Fibroblast of gingiva (primary cell): Measurements from ENCODE around the gene CETP.
"Not testable (repeated sequence)": the region's sequence is repeated elsewhere in the genome, so short reads cannot be mapped to it uniquely, and the experiment has no call there.

Experiments
- DNase-seq: peaks from one replicate; pipeline ENCODE4 v3.0.0-alpha.2; 2011; ENCODE audit warnings: low read depth

The CETP gene

GRCh38 chr16:56998861-56999260 lies 37.1 kb downstream of the CETP start:
- DNase-seq = no peak

- DNase-seq = peak; percentile 15
These were observed 37.9 kb downstream of the CETP start for GRCh38 chr16:56999409-57000270.

DNA sequence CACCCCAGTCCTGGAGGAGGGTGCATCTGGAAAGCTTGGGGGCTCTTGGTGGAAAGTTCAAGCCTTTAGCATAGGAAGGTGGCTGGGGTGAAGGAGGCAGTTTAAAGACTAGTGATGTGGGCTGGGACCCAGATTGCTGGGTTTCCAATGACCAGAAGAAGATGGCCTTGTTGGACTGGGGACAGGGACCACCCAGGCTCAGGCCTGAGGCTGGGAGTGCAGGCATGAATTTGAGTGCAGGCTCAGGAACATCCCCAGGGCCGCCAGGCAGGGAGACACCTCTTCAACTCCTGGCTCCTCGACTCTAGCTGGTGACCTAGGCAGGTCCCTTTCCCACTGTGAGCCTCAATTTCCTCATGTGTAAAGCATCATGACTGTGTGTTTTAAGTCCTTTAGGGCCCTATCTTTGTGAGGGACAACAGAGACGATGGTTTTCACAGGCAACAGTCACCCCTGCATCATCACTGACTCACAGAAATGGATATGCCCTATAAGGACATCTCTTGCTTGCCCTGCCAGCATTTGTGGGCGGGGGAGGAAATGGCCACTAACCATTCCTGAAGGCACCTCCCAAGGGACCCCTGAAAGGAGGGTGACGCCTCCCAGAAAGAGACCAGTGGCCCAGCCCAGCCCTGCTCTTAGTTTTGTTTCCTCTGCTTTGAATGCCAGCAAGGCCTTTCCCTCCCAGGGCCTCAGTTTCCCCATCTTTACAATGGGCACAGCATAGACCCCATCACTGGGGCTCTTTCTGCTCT lies 38.7 kb downstream of the CETP start:
- peak; percentile 90 for DNase-seq

DNA sequence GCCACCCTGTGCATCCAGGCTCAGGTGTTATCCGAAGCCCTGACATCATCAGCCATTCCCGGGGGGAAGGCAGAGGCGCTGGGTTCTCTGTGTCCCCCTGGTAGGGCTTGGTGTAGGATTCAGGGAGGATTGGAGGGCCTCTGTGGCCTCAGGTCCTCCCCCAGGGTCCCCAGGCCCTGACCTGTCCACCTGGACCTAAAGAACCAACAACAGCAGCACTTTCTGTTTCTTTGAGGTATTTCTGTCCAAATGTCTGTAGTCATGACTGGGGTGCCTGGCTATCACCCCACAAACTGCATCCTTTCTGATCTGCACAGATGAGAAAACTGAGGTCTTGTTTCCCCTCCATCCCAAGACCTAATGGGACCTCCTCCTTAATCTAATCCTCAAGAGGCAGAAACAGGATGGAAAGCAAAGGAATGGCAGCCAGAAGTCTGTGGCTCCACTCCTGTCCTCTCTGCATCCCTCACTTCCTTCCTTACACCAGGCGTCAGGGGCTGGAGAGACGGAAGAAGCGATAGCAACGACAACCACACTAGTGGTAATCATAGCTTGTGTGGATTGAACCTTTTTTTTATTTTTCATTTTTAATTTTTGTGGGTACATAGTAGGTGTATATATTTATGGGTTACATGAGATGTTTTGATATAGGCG lies 39.4 kb downstream of the CETP start:
- DNase-seq = no peak

GRCh38 chr16:57003439-57004386 lies 42.0 kb downstream of the CETP start:
- no peak for DNase-seq

GRCh38 chr16:57004387-57005250 lies 42.9 kb downstream of the CETP start:
- no peak for DNase-seq

DNA sequence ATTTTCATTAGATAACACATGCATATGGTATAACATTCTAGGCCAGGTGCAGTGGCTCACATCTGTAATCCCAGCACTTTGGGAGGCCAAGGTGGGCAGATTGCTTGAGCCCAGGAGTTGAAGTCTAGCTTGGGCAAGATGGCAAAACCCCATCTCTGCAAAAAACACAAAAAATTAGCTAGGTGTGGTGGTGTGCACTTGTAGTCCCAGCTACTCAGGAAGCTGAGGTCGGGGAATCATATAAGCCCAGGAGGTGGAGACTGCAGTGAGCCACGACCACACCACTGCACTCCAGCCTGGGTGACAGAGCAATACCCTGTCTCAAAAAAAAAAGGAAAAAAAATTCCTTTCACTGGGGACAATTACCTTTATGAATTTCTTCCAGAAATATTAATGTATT lies 43.8 kb downstream of the CETP start:
- not testable (repeated sequence) for DNase-seq

- no peak for DNase-seq
These were observed 45.3 kb downstream of the CETP start for GRCh38 chr16:57007050-57007449.

GRCh38 chr16:57007530-57007929 lies 45.8 kb downstream of the CETP start:
- DNase-seq = no peak

DNA sequence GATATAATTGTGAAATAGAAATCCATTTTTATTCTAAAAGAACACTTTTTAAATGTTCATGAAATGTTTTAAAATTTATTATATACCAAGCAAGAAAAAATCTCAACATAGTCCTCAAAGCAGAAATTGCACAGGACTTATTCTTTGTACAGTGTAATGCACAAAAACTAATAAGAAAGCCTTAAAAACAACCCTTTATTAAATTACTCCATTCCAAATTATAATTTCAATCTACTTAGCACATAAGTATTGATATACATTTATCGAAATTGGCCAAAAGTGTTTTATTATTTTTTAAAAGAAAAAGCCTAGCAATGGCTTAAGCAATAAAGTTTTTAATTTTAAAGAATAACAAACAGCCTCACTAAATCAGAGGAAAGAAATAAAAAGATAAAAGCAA lies 46.7 kb downstream of the CETP start:
- no peak for DNase-seq

GRCh38 chr16:57009643-57010170 lies 48.0 kb downstream of the CETP start:
- no peak for DNase-seq

DNA sequence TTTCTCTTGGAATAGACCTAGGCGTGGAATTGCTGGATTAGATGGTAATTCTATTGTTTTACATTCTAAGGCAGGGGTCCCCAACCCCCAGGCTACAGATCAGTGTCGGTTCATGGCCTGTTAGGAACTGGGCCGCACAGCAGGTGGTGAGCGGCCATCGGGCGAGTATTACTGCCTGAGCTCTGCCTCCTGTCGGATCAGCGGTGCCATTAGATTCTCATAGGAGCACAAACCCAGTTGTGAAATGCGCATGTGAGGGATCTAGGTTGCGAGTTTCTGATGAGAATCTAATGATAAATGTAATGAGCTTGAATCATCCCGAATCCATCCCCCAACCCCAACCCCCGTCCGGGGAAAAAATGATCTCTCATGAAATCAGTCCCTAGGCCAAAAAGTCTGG lies 50.6 kb downstream of the CETP start:
- no peak for DNase-seq

DNA sequence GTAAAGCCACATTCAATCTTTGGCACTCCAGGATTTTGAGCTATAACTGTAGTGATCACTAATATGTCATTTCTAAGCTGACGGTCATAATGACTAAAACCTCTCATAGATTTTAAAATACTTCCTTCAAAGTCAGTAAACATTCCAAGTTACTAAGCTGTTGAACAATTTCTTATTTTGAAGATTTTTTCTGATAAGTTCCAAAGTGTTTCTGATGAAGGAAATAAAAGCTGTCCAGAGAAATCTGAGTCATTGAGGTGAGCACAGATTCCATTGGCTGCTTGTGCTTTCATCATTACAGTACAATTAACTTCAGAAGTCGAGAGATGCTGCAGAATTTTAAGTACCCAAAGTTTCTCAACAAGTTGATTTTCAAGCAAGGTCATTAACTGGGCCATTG lies 51.5 kb downstream of the CETP start:
- no peak for DNase-seq

DNA sequence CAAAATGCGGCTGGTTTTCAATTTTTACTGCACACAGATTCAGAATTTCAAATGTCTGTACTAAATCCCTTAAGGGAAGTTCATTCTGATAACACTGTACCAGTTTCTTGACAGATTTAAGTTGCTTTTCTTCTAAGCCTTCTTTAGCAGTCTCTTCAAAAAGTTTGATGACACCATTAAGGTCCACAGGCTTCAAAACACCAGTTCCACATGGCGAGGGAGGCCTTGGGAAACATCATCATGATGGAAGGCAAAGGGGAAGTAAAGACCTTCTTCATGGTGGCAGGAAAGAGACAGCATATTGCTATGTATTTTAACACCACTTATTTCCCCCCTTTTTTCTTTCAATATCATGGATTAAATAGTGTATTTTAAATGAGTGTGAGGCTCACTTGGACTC lies 52.2 kb downstream of the CETP start:
- no peak for DNase-seq

DNA sequence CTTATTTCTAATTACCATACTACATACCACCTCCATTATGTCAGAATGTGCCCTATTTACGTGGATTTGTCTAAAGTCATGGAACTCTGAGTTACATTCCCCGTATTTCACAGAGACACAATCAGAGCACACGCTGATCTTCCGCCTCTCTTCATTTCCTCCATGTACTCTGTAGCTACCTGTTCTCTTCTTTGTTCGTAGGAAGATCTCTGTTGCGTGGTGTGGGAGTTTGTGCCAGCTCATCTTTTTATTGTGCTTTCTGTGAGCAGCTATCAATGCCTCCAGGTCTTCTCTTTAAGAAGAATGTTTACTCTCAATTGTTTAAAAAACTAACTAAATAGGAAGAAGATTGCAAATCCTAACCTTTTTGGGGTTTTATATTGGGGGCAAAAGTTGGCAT lies 54.6 kb downstream of the CETP start:
- DNase-seq = no peak

- no peak for DNase-seq
These were observed 55.1 kb downstream of the CETP start for GRCh38 chr16:57016831-57017230.

GRCh38 chr16:57017251-57017650 lies 55.5 kb downstream of the CETP start:
- DNase-seq = no peak

DNA sequence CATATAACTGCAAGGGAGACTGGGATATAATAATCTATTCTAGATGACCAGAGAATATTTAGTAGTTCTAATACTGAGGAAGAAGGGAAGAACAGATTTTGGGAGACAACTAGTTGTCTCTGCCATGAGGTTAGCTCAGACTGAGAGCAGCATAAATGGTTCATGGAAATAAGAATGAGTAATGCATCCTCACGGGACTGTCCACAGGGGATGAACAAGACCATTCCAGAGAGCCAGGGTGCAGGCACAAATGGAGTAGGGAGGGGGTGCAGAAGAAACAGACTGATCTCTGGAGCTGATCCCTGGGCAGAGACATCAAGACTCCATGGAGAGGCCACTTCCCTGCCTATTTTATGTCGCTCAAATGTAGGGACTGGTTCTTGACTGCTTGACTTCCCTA lies 58.0 kb downstream of the CETP start:
- no peak for DNase-seq

GRCh38 chr16:57020651-57021050 lies 58.9 kb downstream of the CETP start:
- no peak for DNase-seq

DNA sequence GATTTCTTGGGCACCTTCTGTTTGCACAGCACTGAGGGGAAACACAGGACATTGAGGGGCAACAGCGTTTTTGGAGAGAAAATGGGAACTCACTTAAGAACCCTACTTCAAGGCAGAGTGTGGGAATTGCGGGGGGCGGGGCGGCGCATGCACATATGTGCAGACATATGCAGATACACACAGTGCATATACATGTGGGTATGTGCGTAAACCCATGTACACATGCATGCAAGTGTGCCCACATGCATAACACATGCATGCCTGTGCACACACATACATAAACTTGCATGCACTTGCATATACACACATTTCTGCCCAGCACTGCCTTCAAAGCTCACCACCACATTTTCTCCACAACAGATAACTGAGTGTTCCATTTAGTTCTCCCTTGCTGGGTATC lies 60.0 kb downstream of the CETP start:
- DNase-seq = no peak

GRCh38 chr16:57022445-57022844 lies 60.7 kb downstream of the CETP start:
- no peak for DNase-seq
